Body of pancreas (tissue), 4 donors: ENCODE results near the gene TEAD1. TPM values are rescaled to one million over a fixed set of nuclear protein-coding genes. Genes with fewer than 3 reads are reported as not detected.

Experiments
- ATAC-seq: fragments of 150-250 bp; one replicate; pipeline ENCODE4 v1.9.1; 2016
- DNase-seq, 4 donors: peaks; one replicate each; pipeline ENCODE4 v3.0.0-alpha.2; 2019
- H3K27ac ChIP-seq, 4 donors: fragments of 200-600 bp; sonication (generic); 1 replicate in 3 of 4; 2 replicates in 1 of 4; pipeline versions ENCODE4 v1.5.1 to v1.6.1; 2016 to 2019; ENCODE audit warnings: mild to moderate bottlenecking in 1 of 4, mixed read lengths in 1 of 4, moderate library complexity in 1 of 4
- H3K27me3 ChIP-seq, 2 donors: fragments of 200-600 bp; sonication (generic); one replicate each; pipeline ENCODE4 v1.6.0; 2016; ENCODE audit warnings: mild to moderate bottlenecking in 1 of 2
- H3K36me3 ChIP-seq, 2 donors: fragments of 200-600 bp; sonication (generic); replicated peaks in 1 of 2; 2 replicates each; pipeline ENCODE4 v1.5.1; 2016; ENCODE audit warnings: low read depth in 2 of 2; ENCODE audit not compliant: insufficient read depth in 1 of 2
- H3K4me1 ChIP-seq: fragments of 200-600 bp; sonication (generic); one replicate; pipeline ENCODE4 v1.6.0; 2016
- H3K4me3 ChIP-seq, 2 donors: fragments of 200-600 bp; sonication (generic); 1 replicate in 1 of 2; 2 replicates in 1 of 2; pipeline ENCODE4 v1.5.1; 2016 to 2019
- H3K9me3 ChIP-seq, 3 donors: fragments of 200-600 bp; sonication (generic); 1 replicate in 2 of 3; 2 replicates in 1 of 3; pipeline ENCODE4 v1.5.1; 2016
- CTCF ChIP-seq, 7 experiments: fragments of 450-650 bp in 4 of 7; fragments of 200-600 bp in 3 of 7; sonication (generic) in 3 of 7; IDR thresholded peaks; one replicate each; pipeline ENCODE4 v1.5.1; 2016 to 2019; ENCODE audit warnings: antibody characterized with exemption in 7 of 7
- POLR2A ChIP-seq, 3 donors: fragments of 450-650 bp; IDR thresholded peaks; one replicate each; pipeline ENCODE4 v1.6.1; 2016; ENCODE audit warnings: antibody characterized with exemption in 3 of 3, mild to moderate bottlenecking in 2 of 3
- WGBS, 2 donors: methylation state at CpG; one replicate each; pipeline ENCODE4 v1.1.5; 2017; 5-methylcytosine and 5-hydroxymethylcytosine counted together
- intact Hi-C: fragments of 100-400 bp; cut with DNase I; formaldehyde crosslinking; loops from one replicate; pipeline ENCODE4 v1.15.1; 2023
- total RNA-seq, 2 donors: library from RNA; depleted of rRNA; stranded (reverse); fragments of >200 nt; gene quantifications; one replicate each; pipeline ENCODE4 v1.1.0, GENCODE V29; 2016

TEAD1 gene
- total RNA-seq, 2 donors from 2014 or later = 36.9 to 55.0 TPM

GRCh38 chr11:12888525-12889158 lies 214.4 kb downstream of the TEAD1 start:
- WGBS, 2 donors = 10 to 12% methylated on average over 6 of the region's 6 CpGs
- no peaks in the 10 kb centered on the region for H3K36me3 ChIP-seq
- no peaks in the 10 kb centered on the region for H3K27me3 ChIP-seq
- DNase-seq (peak; percentile 89 to 95 (median 91)), ATAC-seq (peak; percentile 90)
- H3K9me3 ChIP-seq = no peaks in the 10 kb centered on the region
- H3K4me1 ChIP-seq = peaks cover 17% of the 10 kb centered on the region
- no peak overlapping the region for H3K4me3 ChIP-seq
- H3K27ac ChIP-seq = peak overlapping the region in 1 of 4 donors; percentile 28
- intact Hi-C loops = loop anchor here (5.0 kb wide), 1 partner anchor 291 kb away; no protein-coding TSS in a partner anchor
- TF ChIP-seq CTCF (IDR thresholded peaks at IDR 0.05) (peak; percentile 50 to 88 (median 82)), POLR2A (IDR thresholded peaks at IDR 0.05) (no peak)

GRCh38 chr11:12889243-12889642 lies 215.0 kb downstream of the TEAD1 start:
- intact Hi-C loops = loop anchor here (5.0 kb wide), 1 partner anchor 292 kb away; no protein-coding TSS in a partner anchor
- ATAC-seq = no peak

GRCh38 chr11:12890476-12890875 lies 216.3 kb downstream of the TEAD1 start:
- TF ChIP-seq CTCF (IDR thresholded peaks at IDR 0.05) (no peak), POLR2A (IDR thresholded peaks at IDR 0.05) (no peak)
- Histone ChIP-seq H3K4me3 (no peak overlapping the region), H3K36me3 (no peaks in the 10 kb centered on the region), H3K9me3 (no peaks in the 10 kb centered on the region), H3K27ac (no peak overlapping the region), H3K4me1 (peaks cover 20% of the 10 kb centered on the region), H3K27me3 (no peaks in the 10 kb centered on the region)
- intact Hi-C loops = loop anchor here (5.0 kb wide), 1 partner anchor 558 kb away; no protein-coding TSS in a partner anchor
- 83 to 91% methylated on average over 4 to 5 of the region's 5 CpGs for WGBS, 2 donors
- DNase-seq (no peak), ATAC-seq (no peak)

More at GRCh38 chr11:12889243-12889642, 215.0 kb downstream of the TEAD1 start:
- peak in 1 of 4 donors; percentile 24 for DNase-seq
- no peak overlapping the region for H3K4me3 ChIP-seq
- TF ChIP-seq POLR2A (IDR thresholded peaks at IDR 0.05) (no peak), CTCF (IDR thresholded peaks at IDR 0.05) (no peak)
- 43 to 64% methylated on average over 3 to 5 of the region's 5 CpGs for WGBS, 2 donors
- no peaks in the 10 kb centered on the region for H3K36me3 ChIP-seq
- peaks cover 20% of the 10 kb centered on the region for H3K4me1 ChIP-seq
- H3K9me3 ChIP-seq = no peaks in the 10 kb centered on the region
- H3K27me3 ChIP-seq = no peaks in the 10 kb centered on the region
- peak overlapping the region in 2 of 4 donors; percentile 28 for H3K27ac ChIP-seq

- intact Hi-C loops = loop anchor here (5.0 kb wide), 1 partner anchor 562 kb away; no protein-coding TSS in a partner anchor
- TF ChIP-seq CTCF (IDR thresholded peaks at IDR 0.05) (peak; percentile 69 to 97 (median 89)), POLR2A (IDR thresholded peaks at IDR 0.05) (no peak)
- Histone ChIP-seq H3K9me3 (no peaks in the 10 kb centered on the region), H3K36me3 (no peaks in the 10 kb centered on the region), H3K4me1 (peaks cover 29% of the 10 kb centered on the region), H3K27me3 (no peaks in the 10 kb centered on the region), H3K4me3 (no peak overlapping the region), H3K27ac (peak overlapping the region; percentile 53 to 63 (median 54))
- 36 to 43% methylated on average over 12 of the region's 12 CpGs for WGBS, 2 donors
- DNase-seq (peak; percentile 69 to 84 (median 77)), ATAC-seq (peak; percentile 80)
Measured at GRCh38 chr11:12893787-12894672, 219.8 kb downstream of the TEAD1 start.
